GM12874 (cell line): Measurements from ENCODE around the gene HSDL1.
A peak's percentile ranks its signal among the peaks of the same experiment; 100 is the strongest.

Source experiments
- TF ChIP-seq, protein P1 (sequence below): IDR thresholded peaks from 2 replicates; pipeline ENCODE4 v1.5.1; 2011; ENCODE audit warnings: low read depth, mild to moderate bottlenecking, control low read depth, low read length, moderate library complexity; ENCODE audit not compliant: insufficient read depth

Gene HSDL1

DNA sequence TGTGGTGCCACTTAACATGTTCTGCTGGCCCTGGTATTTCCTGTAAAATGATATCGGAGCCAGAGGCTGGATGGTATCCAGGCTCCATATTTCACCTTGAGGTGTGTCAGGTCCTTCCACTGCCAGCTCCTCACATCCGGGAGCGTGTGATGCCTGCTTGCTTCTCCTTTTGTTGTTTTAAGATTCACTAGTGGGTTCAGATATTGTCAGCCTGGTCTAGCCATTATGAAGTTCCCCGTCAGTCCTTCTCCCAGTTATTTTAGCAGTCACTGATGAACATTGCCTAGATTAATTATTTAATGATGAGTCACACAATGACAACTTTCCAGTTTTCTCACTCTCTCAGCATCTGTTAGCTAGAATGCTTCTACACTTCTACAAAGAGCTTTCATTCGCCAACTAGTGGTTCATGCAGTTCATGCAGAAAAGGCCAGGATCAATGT lies 11.4 kb upstream of the HSDL1 start:
- TF ChIP-seq, protein P1, sequence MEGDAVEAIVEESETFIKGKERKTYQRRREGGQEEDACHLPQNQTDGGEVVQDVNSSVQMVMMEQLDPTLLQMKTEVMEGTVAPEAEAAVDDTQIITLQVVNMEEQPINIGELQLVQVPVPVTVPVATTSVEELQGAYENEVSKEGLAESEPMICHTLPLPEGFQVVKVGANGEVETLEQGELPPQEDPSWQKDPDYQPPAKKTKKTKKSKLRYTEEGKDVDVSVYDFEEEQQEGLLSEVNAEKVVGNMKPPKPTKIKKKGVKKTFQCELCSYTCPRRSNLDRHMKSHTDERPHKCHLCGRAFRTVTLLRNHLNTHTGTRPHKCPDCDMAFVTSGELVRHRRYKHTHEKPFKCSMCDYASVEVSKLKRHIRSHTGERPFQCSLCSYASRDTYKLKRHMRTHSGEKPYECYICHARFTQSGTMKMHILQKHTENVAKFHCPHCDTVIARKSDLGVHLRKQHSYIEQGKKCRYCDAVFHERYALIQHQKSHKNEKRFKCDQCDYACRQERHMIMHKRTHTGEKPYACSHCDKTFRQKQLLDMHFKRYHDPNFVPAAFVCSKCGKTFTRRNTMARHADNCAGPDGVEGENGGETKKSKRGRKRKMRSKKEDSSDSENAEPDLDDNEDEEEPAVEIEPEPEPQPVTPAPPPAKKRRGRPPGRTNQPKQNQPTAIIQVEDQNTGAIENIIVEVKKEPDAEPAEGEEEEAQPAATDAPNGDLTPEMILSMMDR, result no peak

DNA sequence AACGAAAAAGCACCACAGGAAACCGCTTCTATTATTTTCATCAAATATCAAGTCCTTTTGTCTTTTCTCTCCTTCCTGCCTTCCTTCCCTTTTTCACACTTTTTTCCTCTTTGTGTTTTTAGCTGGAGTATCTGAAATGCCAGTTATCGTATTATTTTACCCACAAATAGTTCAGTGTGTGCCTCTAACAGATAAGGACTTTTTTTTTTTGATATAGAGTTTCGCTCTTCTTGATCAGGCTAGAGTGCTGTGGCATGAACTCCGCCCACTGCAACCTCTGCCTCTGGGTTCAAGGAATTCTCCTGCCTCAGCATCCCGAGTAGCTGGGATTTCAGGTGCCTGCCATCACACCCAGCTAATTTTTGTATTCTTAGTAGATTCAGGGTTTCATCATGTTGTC lies 10.8 kb upstream of the HSDL1 start:
- TF ChIP-seq, protein P1, result no peak

DNA sequence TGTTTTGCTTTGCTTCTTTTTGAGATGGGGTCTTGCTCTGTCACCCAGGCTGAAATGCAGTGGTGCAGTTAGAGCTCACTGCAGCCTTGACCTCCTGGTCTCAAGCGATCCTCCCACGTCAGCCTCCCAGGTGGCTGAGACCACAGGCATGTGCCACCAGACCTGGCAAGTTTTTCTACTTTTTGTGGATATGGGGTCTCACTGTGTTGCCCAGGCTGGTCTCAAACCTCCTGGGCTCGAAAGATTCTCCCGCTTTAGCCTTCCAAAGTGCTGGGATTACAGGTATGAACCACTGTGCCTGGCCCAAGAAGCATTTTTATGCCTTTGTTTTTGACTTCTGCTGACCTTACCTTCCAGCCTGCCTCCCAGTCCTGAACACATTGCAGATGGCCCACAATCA lies 10.2 kb upstream of the HSDL1 start:
- TF ChIP-seq, protein P1, result no peak

DNA sequence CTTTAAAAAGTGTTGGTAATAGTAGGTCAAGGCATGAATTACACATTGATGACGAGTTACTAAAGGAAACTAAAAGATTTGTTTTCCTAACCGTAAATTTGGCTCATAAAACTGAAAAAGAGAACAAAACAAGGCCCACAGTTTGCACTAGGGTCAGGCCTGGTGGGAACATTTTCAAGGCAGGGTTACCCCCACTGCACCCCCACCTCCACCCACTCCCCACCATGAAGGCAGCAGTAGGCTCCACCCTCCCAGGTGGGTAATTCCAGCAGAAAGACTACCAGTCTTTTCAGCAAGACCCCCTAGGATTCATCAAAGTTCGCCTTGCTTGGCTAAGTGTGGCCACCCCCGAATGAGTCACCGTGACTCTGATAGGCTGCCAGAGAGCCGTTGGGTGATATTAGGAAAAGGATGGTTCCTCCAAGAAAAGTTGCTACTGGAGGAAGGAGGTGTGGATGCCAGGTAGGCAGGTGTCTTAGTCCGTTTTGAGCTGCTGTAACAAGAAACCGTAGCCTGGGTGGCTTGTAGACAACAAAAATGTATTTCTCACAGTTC lies 8.8 kb upstream of the HSDL1 start:
- TF ChIP-seq, protein P1, result no peak

DNA sequence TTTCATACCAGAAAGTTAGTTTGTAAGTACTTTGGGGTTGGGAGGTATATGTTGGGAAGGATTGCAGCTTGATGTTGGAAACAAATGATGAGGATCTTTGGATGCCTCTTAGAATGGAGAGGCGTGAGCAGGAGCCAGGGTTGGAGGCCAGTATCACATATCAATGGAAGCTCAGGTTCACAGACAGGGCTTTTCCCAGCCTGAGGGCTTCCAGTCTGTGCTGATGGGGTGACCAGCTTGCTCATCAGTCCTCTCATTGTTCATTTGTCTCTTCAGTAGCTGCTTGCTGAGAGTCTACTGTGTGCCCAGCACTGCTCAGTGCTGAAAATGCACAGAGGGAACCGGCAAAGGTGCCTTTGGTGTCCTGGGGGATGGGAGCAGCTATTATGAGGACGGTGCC lies 5.9 kb upstream of the HSDL1 start:
- TF ChIP-seq, protein P1, result no peak

DNA sequence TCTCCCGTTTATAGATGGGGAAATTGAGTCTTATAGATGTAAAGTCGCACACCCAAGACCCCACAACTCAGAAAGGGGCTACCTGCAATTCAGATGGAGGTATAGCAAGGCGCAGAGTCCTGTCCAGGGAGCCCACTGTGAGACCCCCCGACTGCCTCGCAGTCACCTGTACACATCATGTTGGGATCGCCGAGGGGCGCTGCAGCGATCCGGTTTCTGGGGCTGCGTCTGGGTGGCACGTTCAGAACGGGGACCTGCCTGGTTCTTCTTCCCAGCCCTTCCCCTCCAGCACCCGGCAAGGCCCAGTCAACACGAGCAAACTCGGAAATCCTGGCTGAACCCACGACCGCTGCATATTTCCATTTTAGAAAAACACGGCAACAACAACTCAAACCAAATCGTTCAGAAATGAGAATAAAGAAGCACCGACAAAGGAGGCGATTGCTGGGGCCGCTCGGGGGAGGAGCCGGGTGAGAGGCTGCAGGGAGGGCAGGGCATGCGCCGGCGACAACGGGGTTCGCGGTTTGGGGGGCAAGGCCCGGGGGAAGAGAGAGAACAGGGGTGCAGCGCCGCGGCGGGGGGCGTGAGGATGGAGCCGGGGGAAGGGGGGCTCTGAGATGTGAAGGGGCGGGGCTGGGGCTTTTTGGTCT lies 643 bp downstream of the HSDL1 start:
- TF ChIP-seq, protein P1, result 0 out of 2 replicates have a peak, but pooled peaks have one; percentile 20

DNA sequence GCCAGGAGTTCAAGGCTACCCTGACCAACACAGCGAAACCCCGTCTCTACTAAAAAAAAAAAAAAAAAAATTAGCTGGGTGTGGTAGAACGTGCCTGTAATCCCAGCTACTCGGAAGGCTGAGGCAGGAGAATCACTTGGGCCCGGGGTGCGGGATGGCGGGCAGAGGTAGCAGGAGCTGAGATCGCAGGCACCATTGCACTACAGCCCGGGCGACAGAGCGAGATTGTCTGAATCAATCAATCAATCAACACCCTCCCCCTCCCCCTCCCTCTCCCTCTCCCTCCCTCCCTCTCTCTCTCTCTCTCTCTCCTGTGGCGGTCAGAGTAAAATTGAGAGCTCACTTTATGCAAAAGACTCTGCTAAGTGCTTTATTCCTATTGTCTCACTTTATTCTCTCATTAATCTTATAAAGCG lies 1.2 kb downstream of the HSDL1 start:
- TF ChIP-seq, protein P1, result no peak
